GM12878 (cell line): ENCODE results near the gene ZNF519. TPM values are rescaled to one million over a fixed set of nuclear protein-coding genes. Genes with fewer than 3 reads are reported as not detected.
"Not testable (repeated sequence)": the region's sequence is repeated elsewhere in the genome, so short reads cannot be mapped to it uniquely, and the experiment has no call there.

Experiments used
- ATAC-seq: fragments of 200-7000 bp; cut with Tn5 transposase; 3 replicates; pipeline ENCODE4 v1.9.1; 2020; ENCODE audit warnings: mild to moderate bottlenecking, moderate library complexity
- BruUV-seq: library from RNA; stranded (reverse); fragments of 400-500 nt; replicated peaks from 2 replicates; lab custom pipeline; 2021; lab: Mats Ljungman, UMichigan
- CTCF ChIA-PET: fragments of 300-600 bp; sonication (Branson Sonifier 250); formaldehyde crosslinking; extraction: SDS; loops from one replicate; lab custom pipeline; 2021; ENCODE audit warnings: inconsistent platforms; lab: Yijun Ruan, JAX
- POLR2A ChIA-PET: fragments of 350-600 bp; formaldehyde crosslinking; extraction: SDS; loops from one replicate; lab custom pipeline; 2021; ENCODE audit warnings: inconsistent platforms; lab: Charles Lee
- RAD21 ChIA-PET: fragments of 300-600 bp; sonication (Branson Sonifier 250); formaldehyde crosslinking; loops from one replicate; lab custom pipeline; 2023; ENCODE audit warnings: antibody characterized with exemption; ENCODE audit not compliant: unreplicated experiment; lab: Charles Lee
- SMC1A ChIA-PET: fragments of 300-600 bp; sonication (Branson Sonifier 250); formaldehyde crosslinking; loops from one replicate; lab custom pipeline; 2023; ENCODE audit not compliant: unreplicated experiment, uncharacterized antibody; lab: Charles Lee
- DNase-seq: peaks from one replicate; pipeline ENCODE4 v3.0.0-alpha.2; 2011; ENCODE audit warnings: low read depth, low spot score
- FAIRE-seq: peaks from 3 replicates; lab custom pipeline; 2011; peaks lifted over from hg19 to GRCh38; lab: Jason Lieb, UNC
- H2AFZ ChIP-seq: 2 replicates; pipeline ENCODE4 v1.6.0; 2011; ENCODE audit warnings: low read depth, low read length, control low read depth; ENCODE audit not compliant: control insufficient read depth
- H3K27ac ChIP-seq: 2 replicates; pipeline ENCODE4 v1.5.1; 2011; ENCODE audit warnings: control low read depth; ENCODE audit not compliant: control insufficient read depth, insufficient read depth
- H3K27me3 ChIP-seq, 2 experiments: replicated peaks in 1 of 2; 2 replicates each; pipeline versions ENCODE4 v1.6.0 to v1.6.1; 2011; ENCODE audit warnings: low read length in 1 of 2; ENCODE audit not compliant: control insufficient read depth in 2 of 2, insufficient read depth in 2 of 2
- H3K36me3 ChIP-seq, 2 experiments: 2 replicates each; pipeline ENCODE4 v1.5.1; 2011; ENCODE audit warnings: low read length in 1 of 2; ENCODE audit not compliant: control insufficient read depth in 2 of 2, insufficient read depth in 2 of 2
- H3K4me1 ChIP-seq: 2 replicates; pipeline ENCODE4 v1.6.1; 2011; ENCODE audit warnings: mild to moderate bottlenecking, low read length, moderate library complexity, mixed read lengths; ENCODE audit not compliant: control insufficient read depth, insufficient read depth
- H3K4me2 ChIP-seq: 2 replicates; pipeline ENCODE4 v1.6.0; 2011; ENCODE audit warnings: control low read depth; ENCODE audit not compliant: control insufficient read depth, insufficient read depth
- H3K4me3 ChIP-seq: fragments of 200-600 bp; sonication (generic); 2 replicates; pipeline ENCODE4 v1.5.1; 2016
- H3K79me2 ChIP-seq: 2 replicates; pipeline ENCODE4 v1.6.0; 2011; ENCODE audit warnings: low read length; ENCODE audit not compliant: control insufficient read depth, insufficient read depth
- H3K9ac ChIP-seq: 2 replicates; pipeline ENCODE4 v1.8.0; 2011; ENCODE audit warnings: low read length, control low read depth, mixed read lengths; ENCODE audit not compliant: control insufficient read depth, insufficient read depth
- H3K9me3 ChIP-seq: replicated peaks from 3 replicates; pipeline ENCODE4 v1.5.1; 2011; ENCODE audit warnings: mild to moderate bottlenecking, low read length; ENCODE audit not compliant: control insufficient read depth, insufficient read depth
- H4K20me1 ChIP-seq: 2 replicates; pipeline ENCODE4 v1.6.0; 2011; ENCODE audit not compliant: control insufficient read depth, insufficient read depth
- WGBS: methylation state at CpG from one replicate; pipeline ENCODE4 v1.1.6; 2016; ENCODE audit warnings: low lambda C conversion rate; ENCODE audit not compliant: insufficient replicate concordance, insufficient coverage; ENCODE audit errors: missing lambda C conversion rate; 5-methylcytosine and 5-hydroxymethylcytosine counted together
- in situ Hi-C: fragments of 300-500 bp; cut with MboI; formaldehyde crosslinking; loops from 9 replicates; pipeline ENCODE4 v1.14.3; 2018; ENCODE audit warnings: mixed read lengths
- intact Hi-C: fragments of 100-400 bp; cut with micrococcal nuclease; formaldehyde crosslinking; loops from one replicate; pipeline ENCODE4 v1.14.2; 2022; ENCODE audit not compliant: unreplicated experiment
- polyA plus RNA-seq, 11 experiments: library from polyadenylated mRNA; depleted of rRNA in 4 of 11; unstranded in 6 of 11; stranded (reverse) in 5 of 11; fragments of >200 nt; fragmentation: Nextera tagmentation in 4 of 11; fragmentation: Illumina TruSeq in 1 of 11; extraction: Ambion mirVana in 4 of 11; extraction: Trizol in 1 of 11; gene quantifications; 1 replicate in 1 of 11; 2 replicates in 10 of 11; pipeline versions ENCODE4 v1.2.1 to v1.2.3, GENCODE V29; 2011 to 2016; ENCODE audit warnings: inconsistent platforms in 2 of 11, missing spikeins in 2 of 11, low read depth in 1 of 11
- total RNA-seq, 4 experiments: library from RNA; depleted of rRNA in 3 of 4; stranded (reverse); fragments of >200 nt in 3 of 4; fragmentation: Illumina TruSeq in 1 of 4; extraction: Trizol in 1 of 4; gene quantifications; 2 replicates each; pipeline versions ENCODE4 v1.2.1 to v1.2.3, GENCODE V29; 2013 to 2021

Gene ZNF519
- total and polyA plus RNA-seq, 10 of the 15 experiments (the other 5 are each of a cell fraction or from before 2014, with no cell fraction given), result 8.9 to 24.2 (median 13.8) TPM

GRCh38 chr18:14151564-14152113 lies 19.4 kb upstream of the ZNF519 start:
- BruUV-seq, intact Hi-C loops, H4K20me1 ChIP-seq, ATAC-seq, DNase-seq, in situ Hi-C loops, H3K4me1 ChIP-seq, POLR2A ChIA-PET, H3K36me3 ChIP-seq, H3K27ac ChIP-seq, CTCF ChIA-PET, SMC1A ChIA-PET, RAD21 ChIA-PET, H3K9me3 ChIP-seq, H3K9ac ChIP-seq, H3K27me3 ChIP-seq, H3K4me2 ChIP-seq, H2AFZ ChIP-seq, H3K4me3 ChIP-seq, FAIRE-seq, H3K79me2 ChIP-seq: not testable (repeated sequence)
- 27% methylated on average over 8 of the region's 8 CpGs for WGBS

DNA sequence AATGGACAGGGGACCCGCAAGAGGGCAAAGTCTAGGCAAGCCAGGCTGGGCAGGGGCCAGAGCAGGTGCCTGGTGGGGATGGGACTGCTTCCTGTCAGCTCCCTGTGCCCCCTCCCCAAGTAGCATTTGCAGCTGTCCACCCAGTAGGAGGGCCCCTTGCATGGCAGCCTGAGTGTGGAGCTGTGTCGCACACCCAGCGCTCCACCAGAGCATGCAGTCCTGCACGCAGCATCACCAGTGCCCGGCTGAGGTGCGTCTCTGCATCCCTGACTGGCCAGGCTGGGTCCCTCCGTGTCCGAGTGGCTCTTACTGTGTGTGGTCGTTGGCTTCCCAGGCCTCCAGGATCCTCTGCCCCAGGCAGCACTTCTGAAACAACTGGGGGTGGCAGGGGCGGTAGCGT lies 18.5 kb upstream of the ZNF519 start:
- intact Hi-C loops, CTCF ChIA-PET, H4K20me1 ChIP-seq, H3K27ac ChIP-seq, POLR2A ChIA-PET, ATAC-seq, H3K4me1 ChIP-seq, H3K36me3 ChIP-seq, H3K79me2 ChIP-seq, FAIRE-seq, in situ Hi-C loops, BruUV-seq, DNase-seq, H3K4me2 ChIP-seq, RAD21 ChIA-PET, H3K9me3 ChIP-seq, H3K27me3 ChIP-seq, H3K4me3 ChIP-seq, H3K9ac ChIP-seq, H2AFZ ChIP-seq, SMC1A ChIA-PET: not testable (repeated sequence)
- WGBS, result 75% methylated on average over 11 of the region's 11 CpGs

DNA sequence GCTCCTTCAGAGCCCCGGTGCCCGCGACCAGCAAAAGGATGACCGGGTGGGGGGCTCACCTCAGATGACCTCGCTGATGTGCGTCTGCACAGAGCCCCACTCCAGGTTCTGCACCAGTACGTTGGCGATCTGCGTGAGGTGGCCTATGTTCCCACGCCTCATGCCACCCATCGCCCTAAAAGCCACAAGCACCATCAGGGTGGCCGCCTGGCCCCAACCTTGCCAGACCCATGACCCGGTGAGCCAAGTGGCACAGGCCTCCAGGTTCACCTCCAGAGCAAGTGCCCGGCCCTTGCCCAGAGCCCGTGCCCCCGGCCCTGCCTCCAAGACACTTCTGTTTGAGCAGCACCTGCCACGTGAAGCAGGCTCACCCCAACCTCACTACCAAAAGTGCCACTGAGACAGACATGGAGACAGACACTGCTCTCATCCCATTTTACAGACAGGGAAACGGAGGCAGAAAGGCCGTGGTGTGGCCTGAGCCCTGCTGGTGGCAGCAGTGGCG lies 17.7 kb upstream of the ZNF519 start:
- BruUV-seq, H3K27ac ChIP-seq, H2AFZ ChIP-seq, H3K27me3 ChIP-seq, POLR2A ChIA-PET, H3K9ac ChIP-seq, H3K36me3 ChIP-seq, FAIRE-seq, intact Hi-C loops, DNase-seq, in situ Hi-C loops, H3K4me3 ChIP-seq, ATAC-seq, SMC1A ChIA-PET, H3K4me1 ChIP-seq, H3K79me2 ChIP-seq, RAD21 ChIA-PET, CTCF ChIA-PET, H3K9me3 ChIP-seq, H4K20me1 ChIP-seq, H3K4me2 ChIP-seq: not testable (repeated sequence)
- 57% methylated on average over 18 of the region's 20 CpGs for WGBS

DNA sequence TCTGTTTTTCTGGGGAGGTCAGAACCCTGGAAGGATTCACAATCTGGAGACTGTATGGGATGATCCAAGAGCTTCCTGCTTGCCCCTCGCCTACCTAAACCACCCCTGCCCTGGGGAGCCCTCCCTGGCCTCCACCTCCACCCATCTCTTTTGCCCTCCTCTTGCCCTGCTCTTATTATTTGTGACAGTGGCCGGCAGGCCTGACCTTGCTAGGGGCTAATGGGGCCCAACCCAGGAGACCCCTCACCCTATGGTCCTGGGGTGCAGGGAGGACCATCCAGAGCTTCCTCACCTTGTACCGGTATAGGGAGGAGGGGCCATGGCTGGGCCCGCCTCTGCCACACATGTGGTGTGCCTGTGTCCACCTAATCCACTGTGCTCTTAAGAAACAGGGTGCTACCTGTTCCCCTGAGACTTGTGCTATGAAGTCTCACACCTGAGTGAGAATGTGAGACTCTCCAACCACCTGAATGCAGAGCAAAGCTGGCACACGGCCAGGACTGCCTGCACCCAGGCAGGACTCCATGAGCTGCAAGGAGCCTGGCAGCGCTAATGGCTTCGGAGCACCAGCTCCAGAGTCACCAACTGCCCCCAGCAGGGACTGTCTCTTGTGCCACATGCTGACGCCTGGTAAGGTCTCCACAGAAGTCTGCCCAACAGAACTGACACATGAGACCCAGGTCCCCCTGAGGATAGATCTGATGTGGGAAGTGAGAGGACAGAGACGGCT lies 17.1 kb upstream of the ZNF519 start:
- intact Hi-C loops, H3K36me3 ChIP-seq, FAIRE-seq, in situ Hi-C loops, ATAC-seq, H4K20me1 ChIP-seq, H3K27me3 ChIP-seq, H3K9ac ChIP-seq, RAD21 ChIA-PET, CTCF ChIA-PET, POLR2A ChIA-PET, H3K9me3 ChIP-seq, H3K27ac ChIP-seq, BruUV-seq, H3K79me2 ChIP-seq, H3K4me1 ChIP-seq, SMC1A ChIA-PET, H3K4me3 ChIP-seq, H3K4me2 ChIP-seq, H2AFZ ChIP-seq, DNase-seq: not testable (repeated sequence)
- whole genome bisulfite sequencing, result 51% methylated on average over 9 of the region's 9 CpGs
